Stimulated activated CD8-positive, alpha-beta memory T cell treated with anti-CD3 and anti-CD28 coated beads, Interleukin-2, amount 100 ng/mL, for 1 hour (primary cell): ENCODE measurements around the gene ARMC10.
"Not testable (repeated sequence)": the region's sequence is repeated elsewhere in the genome, so short reads cannot be mapped to it uniquely, and the experiment has no call there.

ENCODE experiments used
- DNase-seq, 2 donors: peaks; one replicate each; pipeline ENCODE4 v3.0.0-alpha.2; 2020; ENCODE audit warnings: low read depth in 2 of 2

The ARMC10 gene

DNA sequence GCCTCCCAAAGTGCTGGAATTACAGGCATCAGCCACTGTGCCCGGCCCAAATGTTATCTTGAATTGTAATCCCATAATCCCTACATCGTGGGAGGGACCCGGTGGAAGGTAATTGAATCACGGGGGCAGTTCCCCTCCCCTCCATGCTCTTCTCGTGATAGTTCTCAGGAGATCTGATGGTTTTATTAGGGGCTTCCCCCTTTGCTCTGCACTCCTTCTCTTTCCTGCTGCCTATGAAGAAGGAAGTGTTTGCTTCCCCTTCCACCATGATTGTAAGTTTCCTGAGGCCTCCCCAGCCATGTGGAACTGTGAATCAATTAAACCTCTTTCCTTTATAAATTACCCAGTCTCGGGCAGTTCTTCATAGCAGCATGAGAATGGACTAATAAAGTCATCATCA, 3.3 kb downstream of the ARMC10 start:
- not testable (repeated sequence) for DNase-seq

DNA sequence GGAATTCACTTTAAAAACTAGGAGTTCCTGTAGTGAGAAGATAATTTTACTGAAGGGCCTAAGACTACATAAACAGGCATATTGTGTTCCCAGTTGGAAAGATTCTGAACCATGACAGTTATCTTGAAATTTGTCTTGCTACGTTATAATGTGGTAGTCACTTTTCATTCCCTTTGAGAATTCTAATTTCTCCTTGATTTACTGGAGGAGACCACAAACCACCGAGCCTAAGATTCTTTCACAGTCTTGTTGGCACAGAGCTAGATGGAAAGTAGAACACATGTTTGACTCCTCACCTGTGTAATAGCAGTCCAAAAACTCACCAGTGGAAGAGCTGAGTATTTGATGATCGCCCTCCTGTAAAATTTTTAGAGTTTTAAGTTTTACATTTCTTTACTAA, 4.9 kb downstream of the ARMC10 start:
- DNase-seq: no peak

DNA sequence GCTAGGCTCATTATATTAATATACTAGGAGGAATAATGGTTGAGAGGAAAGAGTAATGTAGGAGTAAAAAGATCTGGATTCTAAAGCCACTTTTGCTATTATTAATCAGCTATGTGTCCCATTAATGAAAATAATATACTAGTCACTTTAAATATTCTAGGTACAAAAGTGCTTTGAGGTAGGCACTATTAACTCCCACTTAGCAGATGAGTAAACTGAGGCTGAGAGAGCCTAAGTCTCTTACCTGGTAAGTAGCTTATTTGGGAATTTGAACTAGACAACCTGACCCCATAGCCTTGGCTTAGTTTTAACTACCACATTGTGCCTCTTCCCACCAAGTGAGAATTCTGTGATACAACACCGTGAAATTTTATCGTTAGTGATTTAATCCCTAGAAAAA, 6.0 kb downstream of the ARMC10 start:
- no peak for DNase-seq

DNA sequence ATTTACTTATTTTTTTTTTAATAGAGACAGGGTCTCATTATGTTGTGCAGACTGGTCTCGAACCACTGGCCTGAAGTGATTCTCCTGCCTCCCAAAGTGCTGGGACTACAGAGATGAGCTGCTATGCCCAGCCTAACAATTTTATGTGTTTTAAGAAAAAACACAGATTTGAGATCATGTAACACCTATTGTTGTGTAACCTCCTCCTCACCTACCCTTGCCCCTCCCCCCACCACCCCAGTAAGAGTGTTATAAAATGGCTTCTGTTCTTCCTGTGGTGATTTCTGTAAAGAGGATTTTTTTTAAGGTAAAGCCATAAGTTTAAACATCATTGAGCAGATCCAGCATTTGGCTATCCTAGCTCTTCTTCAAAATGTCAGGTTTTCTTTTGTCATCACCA, 7.6 kb downstream of the ARMC10 start:
- no peak for DNase-seq

DNA sequence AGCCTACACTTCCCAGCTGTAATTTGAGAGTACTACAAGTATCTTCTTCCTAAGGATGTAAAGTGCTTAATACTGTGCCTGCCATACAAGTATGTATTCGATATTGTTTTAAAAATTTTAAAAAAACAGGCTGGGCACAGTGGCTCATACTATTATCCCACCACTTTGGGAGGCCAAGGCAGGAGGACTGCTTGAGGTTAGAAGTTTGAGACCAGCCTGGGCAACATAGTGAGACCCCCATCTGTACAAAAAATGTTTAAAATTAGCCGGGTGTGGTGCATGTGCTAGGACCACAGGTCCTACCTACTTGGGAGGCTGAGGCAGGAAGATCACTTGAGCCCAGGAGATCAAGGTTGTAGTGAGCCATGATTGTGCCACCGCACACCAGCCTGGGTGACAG, 8.3 kb downstream of the ARMC10 start:
- no peak for DNase-seq

DNA sequence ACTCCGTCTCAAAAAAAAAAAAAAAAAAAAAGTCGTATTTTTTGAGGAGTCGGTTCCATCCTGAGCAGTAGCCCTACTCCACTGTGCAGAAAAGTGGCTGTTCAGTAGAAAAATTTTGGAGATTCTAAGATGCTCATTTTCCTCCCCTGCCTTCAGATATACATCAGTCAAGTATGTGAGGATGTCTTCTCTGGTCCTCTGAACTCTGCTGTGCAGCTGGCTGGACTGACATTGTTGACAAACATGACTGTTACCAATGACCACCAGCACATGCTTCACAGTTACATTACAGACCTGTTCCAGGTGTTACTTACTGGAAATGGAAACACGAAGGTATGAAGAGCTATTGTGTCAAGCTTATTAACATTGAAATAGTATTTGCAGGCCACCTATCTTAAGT, 17.4 kb downstream of the ARMC10 start:
- not testable (repeated sequence) for DNase-seq

DNA sequence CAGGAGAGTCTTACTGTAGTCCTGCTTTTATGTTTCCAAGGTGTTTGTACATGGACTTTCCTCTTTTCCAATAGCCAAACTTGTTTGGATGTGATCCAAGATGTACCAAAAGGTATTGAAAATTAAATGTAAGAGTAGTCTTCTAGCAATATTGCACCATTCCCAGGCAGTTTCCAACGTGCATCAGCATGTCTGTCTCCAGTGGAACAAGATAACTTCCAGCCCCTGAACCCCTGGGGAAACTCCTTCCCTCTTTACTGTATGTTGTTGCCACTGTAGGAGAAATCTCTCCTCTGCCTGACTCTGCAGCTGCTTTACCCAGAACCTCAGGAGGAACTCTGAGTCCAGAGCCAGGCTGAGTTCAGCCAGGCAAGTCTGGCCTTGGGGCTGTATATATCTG, 18.5 kb downstream of the ARMC10 start:
- no peak for DNase-seq

DNA sequence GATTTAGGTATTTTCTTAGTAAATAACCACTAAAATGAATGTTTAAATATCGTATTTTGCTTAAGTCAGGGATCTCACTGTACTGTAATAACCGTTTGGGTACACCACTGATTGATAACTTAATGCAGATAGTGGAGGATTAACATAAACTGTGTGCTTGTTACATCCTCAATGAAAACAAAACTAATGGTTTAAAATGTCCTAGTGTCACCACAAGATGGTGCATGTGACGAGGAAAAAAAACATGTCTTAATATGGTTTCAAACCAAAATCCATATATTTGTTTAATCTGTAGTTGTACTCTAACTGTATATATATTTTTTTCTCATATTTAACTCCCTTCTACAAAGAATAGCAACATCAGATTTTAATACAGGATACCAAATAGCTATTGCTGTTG, 19.2 kb downstream of the ARMC10 start:
- no peak for DNase-seq

DNA sequence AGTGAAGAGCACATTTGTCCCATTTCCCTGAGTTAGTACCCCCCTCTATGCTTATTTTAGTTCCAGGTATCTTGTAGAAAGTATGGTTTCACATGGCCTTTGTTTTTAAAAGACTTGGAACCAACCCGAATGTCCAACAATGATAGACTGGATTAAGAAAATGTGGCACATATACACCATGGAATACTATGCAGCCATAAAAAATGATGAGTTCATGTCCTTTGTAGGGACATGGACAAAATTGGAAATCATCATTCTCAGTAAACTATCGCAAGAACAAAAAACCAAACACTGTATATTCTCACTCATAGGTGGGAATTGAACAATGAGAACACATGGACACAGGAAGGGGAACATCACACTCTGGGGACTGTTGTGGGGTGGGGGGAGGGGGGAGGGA, 20.6 kb downstream of the ARMC10 start:
- DNase-seq: not testable (repeated sequence)

DNA sequence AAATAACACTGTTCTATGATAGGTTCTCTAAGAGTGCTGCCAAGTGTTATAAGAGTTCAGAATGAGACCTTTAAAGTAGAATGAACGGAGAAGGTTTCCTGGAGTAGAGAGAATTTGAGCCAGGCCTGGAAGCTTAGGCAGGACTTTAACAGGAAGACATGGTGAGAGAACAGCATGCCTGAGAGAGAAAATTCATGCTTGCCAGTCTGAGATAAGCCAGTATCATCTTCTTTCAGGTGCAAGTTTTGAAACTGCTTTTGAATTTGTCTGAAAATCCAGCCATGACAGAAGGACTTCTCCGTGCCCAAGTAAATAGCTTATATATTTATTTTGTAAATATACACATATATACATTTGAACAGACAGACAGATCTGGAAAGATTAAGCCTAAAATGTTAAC, 22.1 kb downstream of the ARMC10 start:
- no peak for DNase-seq

DNA sequence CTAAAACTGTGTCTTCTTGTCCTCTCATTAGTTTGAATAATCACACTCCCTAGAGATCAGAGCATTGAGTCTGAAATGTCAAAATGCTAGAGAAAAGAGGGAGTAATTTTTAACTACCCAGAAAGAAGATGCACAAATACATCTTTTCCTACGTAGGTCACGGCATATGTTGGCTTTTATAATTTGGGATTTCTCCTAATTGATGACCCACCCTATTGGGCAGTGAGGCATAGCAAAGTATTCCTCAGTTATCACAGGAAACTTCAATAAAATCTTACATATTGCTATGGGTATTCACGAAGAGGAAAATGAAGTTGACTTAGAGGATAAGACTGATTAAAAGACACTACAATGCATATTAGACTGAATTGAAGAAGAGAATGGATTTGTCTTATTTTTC, 25.4 kb downstream of the ARMC10 start:
- no peak for DNase-seq

DNA sequence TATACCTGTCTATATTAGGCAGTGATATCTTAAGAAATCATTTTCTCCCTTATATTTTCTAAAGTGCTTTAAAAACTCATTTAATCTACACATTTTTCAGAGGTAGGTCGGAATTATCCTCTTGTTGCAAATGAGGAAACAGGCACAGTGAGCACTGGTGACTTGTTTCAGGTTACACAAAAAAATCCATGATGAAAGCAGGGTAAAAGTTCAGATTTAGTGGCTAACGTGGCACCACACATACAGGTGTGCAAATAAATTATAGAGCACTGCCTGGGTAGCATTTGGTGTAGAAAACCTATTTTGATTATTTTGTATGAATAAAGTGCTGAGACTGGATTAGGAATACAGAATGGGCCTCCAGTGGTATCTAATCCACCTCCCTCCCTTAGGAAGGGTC, 26.6 kb downstream of the ARMC10 start:
- no peak for DNase-seq

DNA sequence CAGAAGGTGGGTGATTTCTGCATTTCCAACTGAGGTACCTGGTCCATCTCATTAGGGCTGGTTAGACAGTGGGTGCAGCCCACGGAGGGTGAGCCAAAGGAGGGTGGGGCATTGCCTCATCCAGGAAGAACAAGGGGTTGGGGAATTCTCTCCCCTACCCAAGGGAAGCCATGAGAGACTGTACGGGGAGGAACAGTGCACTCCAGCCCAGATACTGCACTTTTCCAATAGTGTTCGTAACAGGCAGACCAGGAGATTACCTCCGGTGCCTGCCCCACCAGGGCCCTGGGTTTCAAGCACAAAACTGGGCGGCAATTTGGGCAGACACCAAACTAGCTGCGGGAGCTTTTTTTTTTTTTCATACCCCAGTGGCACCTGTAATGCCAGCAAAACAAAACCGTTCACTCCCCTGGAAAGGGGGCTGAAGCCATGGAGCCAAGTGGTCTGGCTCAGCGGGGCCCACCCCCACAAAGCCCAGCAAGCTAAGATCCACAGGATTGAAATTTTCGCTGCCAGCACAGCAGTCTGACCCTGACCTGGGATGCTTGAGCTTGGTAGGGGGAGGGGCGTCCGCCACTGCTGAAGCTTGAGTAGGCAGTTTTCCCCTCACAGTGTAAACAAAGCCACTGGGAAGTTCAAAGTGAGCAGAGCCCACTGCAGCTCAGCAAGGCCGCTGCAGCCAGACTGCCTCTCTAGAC, 31.2 kb downstream of the ARMC10 start:
- DNase-seq: no peak

DNA sequence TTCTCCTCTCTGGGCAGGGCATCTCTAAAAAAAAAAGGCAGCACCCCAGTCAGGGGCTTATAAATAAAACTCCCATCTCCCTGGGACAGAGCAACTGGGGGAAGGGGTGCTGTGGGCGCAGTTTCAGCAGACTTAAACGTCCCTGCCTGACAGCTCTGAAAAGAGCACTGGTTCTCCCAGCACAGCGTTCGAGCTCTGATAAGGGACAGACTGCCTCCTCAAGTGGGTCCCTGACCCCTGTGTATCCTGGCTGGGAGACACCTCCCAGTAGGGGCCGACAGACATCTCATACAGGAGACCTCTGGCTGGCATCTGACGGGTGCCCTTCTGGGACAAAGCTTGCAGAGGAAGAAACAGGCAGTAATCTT, 31.7 kb downstream of the ARMC10 start:
- not testable (repeated sequence) for DNase-seq

DNA sequence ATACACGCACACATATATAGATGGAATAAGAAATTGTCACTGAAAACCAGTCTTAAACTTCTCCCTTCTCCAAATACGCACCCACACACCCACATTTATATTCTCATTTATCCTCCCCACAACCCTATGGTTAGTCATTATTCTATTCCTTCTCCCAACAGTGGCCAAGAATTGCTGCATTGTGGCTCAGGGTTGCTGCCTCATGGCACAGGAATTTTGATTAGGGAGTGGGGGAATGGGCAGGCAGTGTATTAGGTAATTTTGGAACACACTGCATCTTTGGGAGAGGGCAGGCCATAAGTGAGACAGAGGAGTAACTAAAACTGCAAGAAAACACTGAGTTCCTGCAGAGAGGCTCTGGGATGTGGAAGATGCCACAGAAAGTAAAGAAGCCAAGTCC, 38.2 kb downstream of the ARMC10 start:
- DNase-seq: no peak

DNA sequence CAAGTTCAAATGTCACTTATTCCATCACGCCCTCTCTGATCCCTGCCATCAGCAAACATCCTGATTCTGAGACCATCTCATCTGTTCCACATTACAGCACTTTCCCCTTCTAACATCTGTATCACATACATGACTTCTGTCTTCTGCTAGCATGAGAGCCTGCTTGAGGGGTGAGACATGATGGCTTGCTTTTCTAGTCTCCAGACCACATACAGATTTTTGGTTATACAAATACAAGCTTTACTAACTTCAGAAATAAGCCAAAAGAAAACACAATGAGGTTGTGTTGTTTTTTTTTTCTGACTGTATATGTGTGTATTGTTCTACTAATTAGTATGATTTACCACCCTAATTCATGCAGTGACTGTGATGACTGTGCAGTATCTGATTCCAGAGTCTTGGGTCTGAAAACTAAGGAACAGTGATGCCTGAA, 39.7 kb downstream of the ARMC10 start:
- DNase-seq: no peak

DNA sequence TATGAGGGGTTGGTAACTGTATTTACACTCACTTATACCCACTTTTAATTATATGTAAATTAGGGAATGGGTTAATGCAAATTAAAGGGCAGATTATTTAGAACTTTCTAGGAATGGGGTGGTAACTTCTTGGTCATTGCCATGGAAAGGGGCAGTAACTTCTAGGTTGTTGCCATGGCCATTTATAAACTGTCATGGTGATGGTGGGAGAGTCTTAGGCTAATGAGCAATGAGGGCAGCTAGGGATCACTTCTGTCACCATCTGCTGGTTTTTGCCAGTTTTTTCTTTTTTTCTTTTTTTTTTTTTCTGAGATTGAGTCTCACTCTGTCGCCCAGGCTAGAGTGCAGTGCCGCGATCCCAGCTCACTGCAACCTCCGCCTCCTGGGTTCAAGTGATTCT, 40.8 kb downstream of the ARMC10 start:
- DNase-seq: no peak

DNA sequence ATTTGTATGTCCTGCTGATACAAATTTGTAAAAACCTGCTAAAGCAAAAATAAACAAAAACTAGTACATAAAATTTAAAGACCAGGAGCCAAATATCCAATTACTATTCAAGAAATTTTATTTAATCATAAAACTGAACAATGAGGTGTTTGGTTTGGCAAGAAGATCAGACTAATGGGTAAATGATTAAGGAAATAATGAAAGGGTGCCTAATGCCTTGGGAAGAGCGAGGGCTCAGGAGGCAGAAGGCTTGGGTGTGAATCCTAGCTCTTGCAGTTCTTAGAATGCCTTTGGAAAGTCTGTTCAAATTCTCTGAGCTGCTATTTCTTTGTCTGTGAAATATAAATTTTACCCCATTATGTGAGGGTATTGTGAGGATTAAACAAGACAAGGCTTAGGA, 41.6 kb downstream of the ARMC10 start:
- DNase-seq: no peak

DNA sequence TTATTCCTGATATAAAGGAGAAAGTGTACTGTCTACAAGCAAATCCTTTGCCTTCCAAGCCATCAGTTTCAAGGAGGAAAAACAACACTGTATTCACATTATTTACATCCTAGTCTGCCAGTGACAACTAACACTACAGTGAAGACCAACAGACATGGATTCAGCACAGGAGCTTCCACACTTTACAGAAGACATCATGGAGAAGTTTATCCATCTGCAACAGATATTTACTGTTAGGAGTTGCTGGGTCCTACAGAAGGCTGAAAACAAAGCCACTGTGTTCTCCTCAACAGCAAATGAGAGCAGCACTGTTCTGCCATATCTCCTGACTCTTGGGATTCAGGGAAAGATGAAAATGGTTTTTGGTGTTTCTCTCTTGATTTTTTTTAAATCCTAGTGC, 42.1 kb downstream of the ARMC10 start:
- no peak for DNase-seq

DNA sequence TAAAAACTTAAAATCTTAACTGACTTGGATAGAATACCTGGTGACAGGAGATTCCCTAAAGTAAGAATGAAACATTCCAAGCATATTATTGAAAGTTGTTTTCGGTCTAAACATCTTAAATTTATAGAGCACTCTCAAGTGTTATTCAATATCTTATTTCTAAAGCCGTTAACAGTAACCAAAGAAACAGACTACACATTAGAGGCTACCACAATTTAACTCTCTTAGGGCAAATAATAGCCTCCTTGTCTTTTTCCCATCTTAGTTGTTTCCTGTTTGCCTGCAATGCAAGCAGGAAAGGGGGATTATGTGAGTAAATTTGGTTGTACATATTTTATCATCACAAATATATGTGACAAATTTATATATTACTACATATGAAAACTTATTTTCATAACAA, 42.5 kb downstream of the ARMC10 start:
- no peak for DNase-seq

DNA sequence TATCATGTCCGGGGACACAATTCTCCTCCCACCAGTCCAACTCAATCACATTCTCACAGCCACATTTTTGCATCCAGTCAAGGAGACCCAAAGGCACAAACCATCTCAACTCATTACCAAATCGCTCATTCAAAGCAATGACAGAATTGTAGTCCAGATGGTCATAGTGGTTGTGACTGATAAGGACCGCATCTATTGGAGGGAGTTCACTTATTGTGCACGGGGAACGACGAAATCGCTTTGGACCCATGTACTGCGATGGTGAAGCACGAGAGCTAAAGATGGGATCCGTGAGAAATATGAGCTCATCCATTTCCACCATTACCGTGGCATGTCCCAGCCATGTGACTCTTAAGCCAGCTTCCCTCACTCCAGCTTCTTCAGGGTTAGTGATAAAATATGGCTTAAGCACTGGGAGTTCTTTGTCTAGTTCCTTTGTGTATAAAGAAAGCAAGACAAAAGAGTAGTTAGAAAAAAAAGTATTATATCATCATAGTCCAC, 44.9 kb downstream of the ARMC10 start:
- DNase-seq: no peak

DNA sequence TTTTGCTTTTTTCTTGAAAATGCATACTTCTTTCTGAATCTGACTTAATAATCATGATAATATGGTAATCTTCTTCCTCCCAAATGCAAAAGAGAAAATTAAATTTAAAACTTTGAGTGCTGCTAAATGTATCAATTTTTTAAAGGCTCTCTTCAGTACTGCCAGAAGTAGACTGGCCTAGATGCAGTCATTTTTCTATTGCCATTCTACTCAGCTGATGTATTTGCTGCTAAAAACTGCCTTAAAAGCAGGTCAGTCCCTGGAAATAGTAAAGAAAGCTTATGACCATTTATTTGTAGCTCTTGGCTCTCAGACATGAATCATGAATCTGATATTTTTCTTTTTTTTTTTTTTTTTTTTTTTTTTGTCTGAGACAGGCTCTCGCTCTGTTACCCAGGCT, 45.4 kb downstream of the ARMC10 start:
- no peak for DNase-seq

DNA sequence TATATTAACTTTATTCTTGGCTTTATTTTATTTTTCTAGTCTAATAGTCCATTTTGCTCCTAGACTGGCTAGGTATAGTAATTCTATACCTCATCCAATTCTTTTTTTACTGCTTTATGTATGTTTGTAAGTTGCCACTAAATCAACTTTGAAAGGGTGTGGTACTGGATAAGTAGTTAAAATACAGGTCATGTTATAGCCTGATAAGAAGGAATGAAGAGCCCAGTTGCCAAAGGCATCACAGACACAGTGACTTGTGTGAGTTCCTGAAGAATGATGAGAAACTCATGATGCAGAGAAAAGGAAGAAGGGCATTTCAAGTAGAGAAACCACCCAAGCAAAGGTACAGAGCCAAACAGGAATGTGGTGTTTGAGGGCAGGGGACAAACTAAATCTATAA, 46.7 kb downstream of the ARMC10 start:
- DNase-seq: no peak

DNA sequence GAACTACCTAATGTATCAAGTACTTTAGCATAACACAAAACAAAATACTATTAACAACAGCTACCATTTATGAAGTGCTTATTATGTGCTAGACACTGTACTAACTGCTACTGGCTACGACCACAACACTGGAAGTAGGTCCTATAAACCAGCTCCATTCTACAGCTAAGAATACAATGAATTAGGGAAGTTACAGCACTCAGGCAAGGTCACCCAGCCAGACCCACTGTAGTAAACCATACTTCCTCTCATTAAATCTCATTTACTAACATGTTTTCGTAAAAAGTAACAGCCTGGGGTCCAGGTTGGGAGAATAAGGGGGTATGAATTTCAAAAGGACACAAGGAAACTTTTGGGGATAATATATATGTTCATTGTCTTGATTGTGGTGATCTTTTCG, 48.6 kb downstream of the ARMC10 start:
- no peak for DNase-seq
